Stimulated activated CD4-positive, alpha-beta T cell treated with anti-CD3 and anti-CD28 coated beads, Interleukin-15, amount 100 ng/mL, for 1 hour (primary cell): ENCODE data around the gene STMN3.

Experiments used
- DNase-seq, 2 donors: peaks; one replicate each; pipeline ENCODE4 v3.0.0-alpha.2; 2020; ENCODE audit warnings: low read depth in 1 of 2, low spot score in 1 of 2

STMN3 gene

DNA sequence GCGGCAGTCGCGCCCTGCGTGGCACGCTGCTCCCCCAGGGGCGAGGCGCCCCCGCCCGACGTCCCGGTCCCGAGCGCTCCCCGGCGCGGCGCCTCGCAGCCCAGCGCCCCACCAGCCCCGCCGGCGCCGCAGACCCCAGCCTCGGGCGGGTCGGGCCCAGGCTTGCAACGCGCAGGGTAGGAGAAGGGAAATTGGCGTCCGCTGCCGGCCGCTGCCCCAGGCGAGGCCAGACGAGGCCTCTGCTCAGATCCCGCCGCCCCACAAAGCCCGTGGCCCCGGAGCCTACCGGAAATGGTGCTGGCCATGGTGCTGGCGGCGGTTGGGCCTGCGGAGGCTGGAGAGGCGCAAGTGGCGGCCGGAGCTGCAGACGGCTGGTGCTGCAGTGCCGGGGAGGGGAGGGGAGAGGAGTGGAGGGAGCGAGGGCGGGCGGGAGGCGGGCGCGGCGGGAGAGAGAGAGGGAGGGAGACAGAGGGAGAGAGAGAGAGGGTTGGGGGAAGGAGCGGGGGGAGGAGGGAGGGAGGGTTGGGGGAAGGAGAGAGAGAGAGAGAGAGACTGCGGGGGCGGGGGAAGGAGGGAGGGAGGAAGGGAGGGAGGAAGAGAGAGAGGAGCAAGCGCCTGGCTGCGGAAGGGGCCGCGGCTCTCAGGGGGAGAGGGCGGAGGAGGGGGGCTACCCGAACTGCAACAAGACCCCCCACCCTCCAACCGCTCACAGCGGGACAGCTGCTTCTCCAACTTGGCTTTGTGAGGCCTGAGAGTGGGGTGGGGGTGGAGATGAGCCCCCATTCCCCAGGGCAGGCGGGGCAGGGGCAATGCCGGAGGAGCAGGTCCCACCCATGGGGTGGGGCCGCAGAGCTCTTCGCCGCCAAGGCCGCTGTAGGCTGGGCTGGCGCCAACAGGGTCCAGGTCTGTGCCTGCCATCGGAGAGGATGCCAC lies at the start of gene STMN3:
STMN3 (minus strand) TSS at position 384 of the 933 bp plus-strand sequence; CDS start at position 305, 79 bp downstream.
- DNase-seq, result peak; percentile 44 to 46

DNA sequence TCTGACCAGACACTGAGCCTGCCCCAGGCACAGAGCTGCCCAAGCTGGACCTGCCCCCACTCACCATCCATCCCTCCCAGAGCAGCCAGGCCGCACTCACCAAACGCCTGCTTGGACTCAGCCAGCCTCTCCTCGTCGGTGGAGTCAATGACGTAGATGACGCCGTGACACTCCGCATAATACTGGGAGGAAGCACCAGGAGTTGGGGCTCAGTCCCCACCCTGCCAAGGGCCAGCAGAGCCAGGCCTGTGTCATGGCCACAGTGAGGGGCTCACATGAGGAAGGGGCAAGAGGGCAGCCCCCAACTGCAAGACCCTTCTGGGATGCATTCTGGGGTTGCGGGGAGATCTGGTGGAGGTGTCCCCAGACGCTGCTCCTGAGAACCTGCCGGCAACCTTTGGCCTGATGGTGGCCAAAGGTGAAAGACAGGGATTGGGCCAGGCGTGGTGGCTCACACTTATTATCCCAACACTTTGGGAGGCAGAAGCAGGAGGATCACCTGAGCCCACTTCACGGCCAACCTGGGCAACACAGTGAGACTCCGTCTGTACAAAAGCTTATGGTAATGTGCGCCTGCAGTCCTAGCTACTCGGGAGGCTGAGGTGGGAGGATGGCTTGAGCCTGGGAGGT lies 48.9 kb upstream of the STMN3 start:
- DNase-seq, result no peak

DNA sequence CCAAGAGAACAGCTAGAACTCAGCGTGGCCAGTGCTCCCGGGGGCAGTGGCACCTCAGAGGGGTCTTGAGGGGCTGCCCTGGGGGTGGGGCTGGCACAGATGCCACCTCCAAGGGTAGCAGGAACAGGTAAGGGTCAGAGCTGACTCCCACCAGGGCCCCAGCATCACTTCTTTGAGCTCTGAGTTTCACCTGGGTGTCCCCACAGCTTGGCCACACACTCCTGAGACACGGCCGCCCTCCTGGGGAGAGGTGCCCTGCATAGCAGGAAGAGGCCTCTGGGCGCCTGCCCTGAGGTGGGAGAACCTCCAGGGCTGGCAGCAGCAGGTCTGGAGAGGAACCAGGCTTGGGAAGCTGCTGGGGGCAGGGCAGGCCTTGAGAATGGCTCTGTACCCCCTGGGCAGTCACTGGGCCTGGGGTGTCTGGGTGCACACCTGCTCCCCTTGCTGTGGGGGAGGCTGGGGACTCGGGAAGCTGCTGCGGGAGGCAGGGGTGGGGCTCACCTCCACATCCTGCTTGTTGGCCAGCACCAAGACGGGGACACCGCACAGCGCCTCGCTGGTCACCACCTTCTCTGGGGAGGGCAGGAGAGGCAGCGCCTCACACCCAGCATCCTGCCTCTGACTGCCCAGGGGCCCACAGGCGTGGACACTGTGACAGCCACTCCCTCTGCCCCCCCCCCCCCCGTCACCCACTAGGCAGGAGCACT lies 48.3 kb upstream of the STMN3 start:
- no peak for DNase-seq

DNA sequence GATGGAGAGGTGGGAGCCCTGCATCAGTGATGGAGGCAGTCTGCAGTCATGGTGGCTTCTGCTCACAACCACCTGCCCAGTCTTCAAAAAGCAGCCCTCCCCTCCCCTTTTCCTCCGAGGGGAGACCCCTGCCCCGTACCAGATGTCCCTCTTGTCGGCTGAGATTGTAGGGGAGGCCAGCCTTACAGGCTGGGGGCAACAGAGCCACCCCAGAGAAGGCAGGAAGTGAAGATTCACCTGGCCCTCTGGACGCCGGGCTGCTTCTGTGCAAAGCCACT lies 47.8 kb upstream of the STMN3 start:
- DNase-seq, result no peak

DNA sequence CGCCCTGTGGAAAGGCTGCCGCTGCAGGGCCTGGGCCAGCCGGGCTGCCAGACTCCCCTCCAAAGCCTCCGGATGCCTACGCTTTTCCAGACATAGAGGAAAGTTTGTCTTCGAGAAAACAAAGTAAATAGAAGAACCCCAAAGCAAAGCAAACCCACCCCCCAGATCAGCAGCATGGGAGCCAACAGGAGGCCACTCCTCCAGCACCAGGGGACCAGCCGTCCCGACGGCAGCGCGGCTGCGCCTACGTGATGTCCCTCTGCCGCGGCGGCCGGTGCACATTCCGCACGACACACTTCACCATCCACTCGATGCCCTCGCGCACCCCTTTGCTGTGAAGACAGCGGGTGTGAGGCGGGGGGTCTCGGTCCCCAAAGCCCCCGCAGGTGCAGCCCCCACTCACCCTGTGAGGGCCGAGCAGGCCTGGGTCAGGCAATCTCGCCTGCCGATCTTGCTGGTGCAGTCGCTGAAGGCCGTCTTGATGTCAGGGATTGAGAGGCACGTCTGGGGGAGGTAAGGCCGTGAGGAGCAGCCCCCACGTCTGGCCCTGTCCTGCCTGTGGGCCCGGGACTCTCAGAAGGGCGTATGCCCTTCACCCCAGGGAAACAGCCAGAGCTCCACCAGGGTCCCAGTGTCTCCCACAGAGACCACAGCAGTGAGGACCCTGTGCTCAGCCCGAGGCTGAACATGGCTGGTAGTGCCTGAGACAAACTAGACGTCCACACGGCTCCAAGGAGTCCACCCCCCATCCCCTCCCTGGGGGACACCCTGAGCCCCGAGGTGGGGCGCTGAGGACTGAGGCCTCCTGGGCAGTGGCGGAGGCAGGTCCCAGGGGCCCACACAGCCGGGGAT lies 47.2 kb upstream of the STMN3 start:
- no peak for DNase-seq

DNA sequence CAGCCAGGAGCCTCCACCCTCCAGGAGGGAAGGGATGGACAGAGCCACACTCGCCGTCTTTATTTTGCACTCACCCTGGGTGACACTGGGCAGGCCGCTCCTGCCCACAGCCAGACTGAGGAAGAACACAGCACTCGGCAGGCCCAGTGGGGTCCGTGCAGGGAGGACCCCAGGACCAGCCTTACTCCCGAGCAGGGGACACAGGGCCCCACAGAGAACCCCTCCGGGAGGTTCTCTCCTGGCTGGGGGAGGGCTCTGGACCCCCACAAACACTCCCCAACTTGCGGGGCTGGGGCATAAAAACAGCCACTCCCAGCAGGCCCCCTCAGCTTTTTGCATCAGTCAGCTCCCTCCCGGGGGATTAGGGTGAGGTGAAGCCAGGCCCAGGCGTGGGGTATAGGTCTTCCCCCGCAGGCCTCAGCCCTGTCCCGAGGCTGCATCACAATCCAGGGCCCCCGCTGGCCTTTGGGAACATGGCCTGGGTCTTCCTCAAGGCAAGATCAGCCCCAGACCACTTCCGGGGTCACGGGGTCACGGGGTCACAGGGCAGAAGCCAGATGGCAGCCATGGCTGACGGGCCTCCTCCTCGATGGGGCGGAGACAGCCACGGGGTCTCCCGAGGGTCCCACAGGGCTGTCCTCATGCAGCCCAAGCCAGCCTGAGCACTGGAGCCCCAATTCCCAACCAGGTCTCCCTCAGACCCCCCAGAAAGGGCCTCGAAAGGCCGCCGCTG lies 46.4 kb upstream of the STMN3 start:
- DNase-seq, result no peak

DNA sequence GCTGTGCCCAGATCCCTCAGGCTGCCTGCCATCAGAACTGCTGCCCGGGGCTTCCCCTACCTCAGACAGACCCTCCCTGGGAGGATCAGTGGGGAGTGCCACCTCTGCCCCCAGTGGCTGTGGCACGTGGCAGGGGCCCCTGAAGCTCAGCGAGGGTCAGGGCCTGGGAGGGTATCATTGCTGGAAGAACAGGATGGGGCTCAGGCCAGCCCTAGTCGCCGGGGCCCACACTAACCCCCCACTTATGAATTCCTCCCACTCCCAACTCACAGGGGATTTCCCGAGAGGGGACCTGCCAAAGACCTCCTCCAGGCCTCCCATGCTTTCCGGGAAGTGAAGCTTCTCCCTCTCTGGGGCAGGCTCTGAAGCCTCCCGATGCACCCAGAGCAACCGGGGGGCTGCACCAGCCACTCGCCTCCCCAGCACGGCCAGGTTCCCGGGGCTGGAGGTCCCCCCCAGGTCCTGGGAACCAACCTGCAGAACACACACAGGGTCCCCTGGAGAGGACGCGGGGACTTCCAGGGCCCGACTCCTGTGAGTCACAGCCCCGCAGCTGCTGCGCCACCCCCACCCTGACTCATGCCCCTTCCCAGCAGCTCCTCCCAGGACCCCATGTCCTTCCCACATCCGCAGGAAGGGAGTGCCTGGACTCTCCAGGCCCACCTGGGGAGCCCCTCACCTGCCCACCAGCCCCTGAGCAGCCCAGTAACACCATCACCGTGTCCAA lies 45.7 kb upstream of the STMN3 start:
- peak in 1 of 2 donors; percentile 44 for DNase-seq

DNA sequence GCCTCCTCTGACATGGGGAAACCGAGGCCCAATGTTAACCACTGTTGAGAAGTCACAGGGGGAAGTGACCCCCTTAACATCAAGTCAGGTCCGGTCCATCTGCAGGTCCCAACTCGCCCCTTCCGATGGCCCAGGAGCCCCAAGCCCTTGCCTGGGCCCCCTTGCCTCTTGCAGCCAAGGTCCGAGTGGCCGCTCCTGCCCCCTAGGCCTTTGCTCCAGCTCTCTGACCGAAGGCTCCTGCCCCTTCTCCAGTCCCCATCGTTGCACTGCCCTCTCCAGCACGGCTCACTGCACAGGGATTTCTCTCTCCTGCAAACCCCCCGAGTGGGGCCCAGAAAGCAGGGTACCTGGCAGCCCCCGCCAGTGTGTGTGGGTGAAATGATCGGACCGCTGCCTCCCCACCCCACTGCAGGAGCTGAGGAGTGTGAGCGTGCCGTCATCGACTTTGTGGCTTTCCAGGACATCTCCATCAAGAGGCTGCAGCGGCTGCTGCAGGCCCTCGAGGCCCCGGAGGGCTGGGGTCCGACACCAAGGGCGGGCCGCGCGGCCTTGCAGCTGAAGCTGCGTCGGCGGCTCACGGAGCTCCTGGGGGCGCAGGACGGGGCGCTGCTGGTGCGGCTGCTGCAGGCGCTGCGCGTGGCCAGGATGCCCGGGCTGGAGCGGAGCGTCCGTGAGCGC lies 44.8 kb upstream of the STMN3 start:
- DNase-seq, result no peak

DNA sequence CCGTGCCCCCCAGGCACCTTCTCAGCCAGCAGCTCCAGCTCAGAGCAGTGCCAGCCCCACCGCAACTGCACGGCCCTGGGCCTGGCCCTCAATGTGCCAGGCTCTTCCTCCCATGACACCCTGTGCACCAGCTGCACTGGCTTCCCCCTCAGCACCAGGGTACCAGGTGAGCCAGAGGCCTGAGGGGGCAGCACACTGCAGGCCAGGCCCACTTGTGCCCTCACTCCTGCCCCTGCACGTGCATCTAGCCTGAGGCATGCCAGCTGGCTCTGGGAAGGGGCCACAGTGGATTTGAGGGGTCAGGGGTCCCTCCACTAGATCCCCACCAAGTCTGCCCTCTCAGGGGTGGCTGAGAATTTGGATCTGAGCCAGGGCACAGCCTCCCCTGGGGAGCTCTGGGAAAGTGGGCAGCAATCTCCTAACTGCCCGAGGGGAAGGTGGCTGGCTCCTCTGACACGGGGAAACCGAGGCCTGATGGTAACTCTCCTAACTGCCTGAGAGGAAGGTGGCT lies 44.2 kb upstream of the STMN3 start:
- DNase-seq, result no peak

DNA sequence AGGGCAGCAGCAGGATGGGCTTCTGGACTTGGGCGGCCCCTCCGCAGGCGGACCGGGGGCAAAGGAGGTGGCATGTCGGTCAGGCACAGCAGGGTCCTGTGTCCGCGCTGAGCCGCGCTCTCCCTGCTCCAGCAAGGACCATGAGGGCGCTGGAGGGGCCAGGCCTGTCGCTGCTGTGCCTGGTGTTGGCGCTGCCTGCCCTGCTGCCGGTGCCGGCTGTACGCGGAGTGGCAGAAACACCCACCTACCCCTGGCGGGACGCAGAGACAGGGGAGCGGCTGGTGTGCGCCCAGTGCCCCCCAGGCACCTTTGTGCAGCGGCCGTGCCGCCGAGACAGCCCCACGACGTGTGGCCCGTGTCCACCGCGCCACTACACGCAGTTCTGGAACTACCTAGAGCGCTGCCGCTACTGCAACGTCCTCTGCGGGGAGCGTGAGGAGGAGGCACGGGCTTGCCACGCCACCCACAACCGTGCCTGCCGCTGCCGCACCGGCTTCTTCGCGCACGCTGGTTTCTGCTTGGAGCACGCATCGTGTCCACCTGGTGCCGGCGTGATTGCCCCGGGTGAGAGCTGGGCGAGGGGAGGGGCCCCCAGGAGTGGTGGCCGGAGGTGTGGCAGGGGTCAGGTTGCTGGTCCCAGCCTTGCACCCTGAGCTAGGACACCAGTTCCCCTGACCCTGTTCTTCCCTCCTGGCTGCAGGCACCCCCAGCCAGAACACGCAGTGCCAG lies 43.6 kb upstream of the STMN3 start, which contains the start of gene TNFRSF6B:
TNFRSF6B (plus strand) TSS at position 25 of the 729 bp plus-strand sequence; CDS start at position 141, 116 bp downstream.
- DNase-seq, result no peak

DNA sequence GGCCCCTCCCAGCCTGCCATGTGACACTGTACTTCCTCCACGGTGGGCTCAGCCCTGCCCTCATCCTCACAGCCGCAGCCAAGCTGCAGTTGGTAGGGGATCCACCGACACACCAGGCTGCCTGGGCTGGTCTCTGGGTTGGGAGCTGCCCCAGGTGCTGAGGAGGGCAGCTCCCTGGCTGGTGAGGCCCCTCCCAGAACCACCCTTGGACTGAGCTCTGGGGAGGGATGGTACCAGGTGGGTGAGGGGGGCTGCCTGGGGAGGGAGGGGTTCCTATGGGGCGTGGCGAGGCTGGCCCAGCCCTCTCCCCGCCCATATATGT lies 43.0 kb upstream of the STMN3 start:
- DNase-seq, result no peak

DNA sequence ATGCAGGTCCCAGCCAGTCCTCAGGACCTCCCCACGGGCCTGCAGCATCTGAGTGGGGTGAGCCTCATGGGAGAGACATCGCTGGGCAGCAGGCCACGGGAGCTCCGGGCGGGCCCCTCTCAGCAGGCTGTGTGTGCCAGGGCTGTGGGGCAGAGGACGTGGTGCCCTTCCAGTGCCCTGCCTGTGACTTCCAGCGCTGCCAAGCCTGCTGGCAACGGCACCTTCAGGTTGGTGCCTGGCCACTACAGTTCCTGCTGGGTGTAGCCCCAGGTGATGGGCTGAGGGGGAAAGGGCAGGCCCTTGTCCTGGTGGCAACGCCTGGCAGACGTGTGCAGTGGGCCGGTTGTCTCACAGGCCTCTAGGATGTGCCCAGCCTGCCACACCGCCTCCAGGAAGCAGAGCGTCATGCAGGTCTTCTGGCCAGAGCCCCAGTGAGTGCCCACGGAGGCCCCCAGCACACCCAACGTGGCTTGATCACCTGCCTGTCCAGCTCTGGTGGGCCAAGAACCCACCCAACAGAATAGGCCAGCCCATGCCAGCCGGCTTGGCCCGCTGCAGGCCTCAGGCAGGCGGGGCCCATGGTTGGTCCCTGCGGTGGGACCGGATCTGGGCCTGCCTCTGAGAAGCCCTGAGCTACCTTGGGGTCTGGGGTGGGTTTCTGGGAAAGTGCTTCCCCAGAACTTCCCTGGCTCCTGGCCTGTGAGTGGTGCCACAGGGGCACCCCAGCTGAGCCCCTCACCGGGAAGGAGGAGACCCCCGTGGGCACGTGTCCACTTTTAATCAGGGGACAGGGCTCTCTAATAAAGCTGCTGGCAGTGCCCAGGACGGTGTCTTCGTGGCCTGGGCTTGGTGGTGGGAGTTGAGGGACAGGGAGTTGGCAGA lies 42.4 kb upstream of the STMN3 start:
- DNase-seq, result no peak

DNA sequence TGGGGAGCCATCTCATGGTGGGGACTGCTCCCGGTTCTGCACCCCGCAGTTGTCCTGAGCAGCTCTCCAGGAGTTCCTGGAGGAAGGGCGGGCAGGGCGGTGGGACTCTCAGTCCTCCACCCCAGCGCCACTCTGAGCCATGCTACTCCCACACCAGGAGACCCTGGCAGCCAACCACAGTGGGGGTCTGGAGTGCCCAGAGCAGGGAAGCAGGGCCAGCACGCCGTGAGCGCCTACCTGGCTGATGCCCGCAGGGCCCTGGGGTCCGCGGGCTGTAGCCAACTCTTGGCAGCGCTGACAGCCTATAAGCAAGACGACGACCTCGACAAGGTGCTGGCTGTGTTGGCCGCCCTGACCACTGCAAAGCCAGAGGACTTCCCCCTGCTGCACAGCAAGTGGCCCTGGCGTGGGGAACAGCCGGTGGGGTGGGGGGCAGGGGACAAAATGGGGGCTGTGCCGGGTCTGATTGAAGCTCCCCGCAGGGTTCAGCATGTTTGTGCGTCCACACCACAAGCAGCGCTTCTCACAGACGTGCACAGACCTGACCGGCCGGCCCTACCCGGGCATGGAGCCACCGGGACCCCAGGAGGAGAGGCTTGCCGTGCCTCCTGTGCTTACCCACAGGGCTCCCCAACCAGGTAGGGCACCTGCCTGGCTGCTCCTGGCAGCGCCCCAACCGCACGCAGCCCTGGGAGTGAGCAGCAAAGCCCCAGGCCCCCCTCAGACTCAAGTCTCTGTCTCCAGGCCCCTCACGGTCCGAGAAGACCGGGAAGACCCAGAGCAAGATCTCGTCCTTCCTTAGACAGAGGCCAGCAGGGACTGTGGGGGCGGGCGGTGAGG lies 41.6 kb upstream of the STMN3 start:
- DNase-seq, result no peak

DNA sequence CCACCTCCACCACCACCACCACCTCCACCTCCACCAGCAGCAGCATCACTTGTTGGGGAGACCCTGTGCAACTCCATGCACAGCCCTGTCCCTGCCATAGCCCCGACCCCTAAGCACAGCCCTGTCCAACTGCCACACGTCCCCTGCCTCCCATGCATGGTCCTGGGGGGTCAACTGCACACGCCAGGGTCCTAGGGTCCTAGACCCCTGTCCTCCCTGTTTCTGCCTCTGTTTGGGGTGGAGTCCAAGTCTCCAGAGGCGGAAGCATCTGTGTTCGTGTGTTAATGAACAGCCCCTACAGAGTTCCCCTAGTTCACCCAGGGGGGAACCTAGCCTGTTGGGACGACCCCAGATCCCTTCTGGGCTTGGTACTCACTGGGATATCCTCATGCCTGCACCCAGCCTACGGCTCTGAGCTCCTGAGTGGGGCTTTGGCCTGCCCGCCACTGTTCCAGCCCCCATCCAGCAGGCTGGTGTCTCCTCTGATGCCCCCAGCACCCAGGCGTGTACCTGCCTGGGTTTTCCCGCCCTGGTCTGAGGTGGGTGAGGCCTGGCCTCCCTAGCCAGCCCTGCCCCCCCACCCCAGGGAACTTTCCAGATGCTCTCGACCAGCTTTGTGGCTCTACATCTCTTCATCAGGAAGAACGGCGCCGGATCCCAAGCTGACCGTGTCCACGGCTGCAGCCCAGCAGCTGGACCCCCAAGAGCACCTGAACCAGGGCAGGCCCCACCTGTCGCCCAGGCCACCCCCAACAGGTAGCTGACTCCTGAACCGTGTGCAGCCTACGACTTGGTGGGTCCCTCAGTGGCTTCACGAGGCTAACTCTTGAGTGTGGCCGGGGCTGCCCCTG lies 40.7 kb upstream of the STMN3 start:
- DNase-seq, result no peak

DNA sequence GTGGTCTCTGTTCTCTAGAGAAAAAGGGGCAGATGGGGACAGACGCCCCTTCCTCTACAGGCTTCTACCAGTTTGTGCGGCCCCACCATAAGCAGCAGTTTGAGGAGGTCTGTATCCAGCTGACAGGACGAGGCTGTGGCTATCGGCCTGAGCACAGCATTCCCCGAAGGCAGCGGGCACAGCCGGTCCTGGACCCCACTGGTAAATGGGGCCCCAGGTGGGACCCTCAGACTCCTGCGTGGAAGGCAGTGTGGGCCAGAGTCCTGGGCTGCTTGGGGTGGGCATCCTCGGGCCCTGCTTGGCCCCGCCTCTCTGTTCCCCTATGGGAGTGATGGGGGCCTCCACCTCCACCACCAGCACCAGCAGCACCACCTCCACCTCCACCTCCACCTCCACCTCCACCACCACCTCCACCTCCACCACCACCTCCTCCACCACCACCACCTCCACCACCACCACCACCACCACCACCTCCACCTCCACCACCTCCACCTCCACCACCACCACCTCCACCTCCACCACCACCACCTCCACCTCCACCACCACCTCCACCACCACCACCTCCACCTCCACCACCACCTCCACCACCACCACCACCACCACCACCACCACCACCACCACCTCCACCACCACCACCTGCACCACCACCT lies 40.0 kb upstream of the STMN3 start:
- no peak for DNase-seq
